HG03457 (cell line): ENCODE measurements around the gene LBX2.

ENCODE experiments used
- ATAC-seq: cut with Tn5 transposase; IDR thresholded peaks from one replicate; pipeline ENCODE4 v1.9.1; 2021; ENCODE audit warnings: moderate number of reproducible peaks; ENCODE audit not compliant: unreplicated experiment

LBX2 gene

DNA sequence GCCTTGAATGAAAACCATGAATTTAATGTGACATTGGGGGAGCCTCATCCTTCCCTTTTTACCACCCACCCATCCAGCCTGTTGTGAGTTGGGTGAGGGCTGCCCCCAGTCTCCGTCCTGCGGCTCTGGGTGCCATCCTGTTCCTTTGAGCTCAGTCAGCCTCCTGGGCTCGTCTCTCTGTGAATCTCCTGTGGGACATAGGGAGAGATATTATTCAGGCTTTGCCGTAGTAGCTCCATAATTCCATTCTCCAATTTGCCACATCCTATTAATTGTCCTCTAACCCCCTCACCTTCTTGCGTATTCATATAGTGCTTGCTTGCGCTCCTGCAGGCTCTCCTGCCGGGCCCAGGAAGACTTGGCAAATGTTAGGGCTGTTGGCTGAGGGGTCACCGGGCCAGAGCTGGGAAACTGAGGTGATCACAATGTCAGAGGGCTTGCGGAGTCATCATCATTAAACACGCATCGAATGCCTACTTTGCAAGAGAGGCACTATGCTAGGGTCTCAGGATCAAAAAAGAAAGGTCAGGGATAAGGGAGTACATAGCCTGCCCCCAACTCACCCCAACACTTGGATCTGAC, 27.3 kb upstream of the LBX2 start:
- no peak for ATAC-seq

DNA sequence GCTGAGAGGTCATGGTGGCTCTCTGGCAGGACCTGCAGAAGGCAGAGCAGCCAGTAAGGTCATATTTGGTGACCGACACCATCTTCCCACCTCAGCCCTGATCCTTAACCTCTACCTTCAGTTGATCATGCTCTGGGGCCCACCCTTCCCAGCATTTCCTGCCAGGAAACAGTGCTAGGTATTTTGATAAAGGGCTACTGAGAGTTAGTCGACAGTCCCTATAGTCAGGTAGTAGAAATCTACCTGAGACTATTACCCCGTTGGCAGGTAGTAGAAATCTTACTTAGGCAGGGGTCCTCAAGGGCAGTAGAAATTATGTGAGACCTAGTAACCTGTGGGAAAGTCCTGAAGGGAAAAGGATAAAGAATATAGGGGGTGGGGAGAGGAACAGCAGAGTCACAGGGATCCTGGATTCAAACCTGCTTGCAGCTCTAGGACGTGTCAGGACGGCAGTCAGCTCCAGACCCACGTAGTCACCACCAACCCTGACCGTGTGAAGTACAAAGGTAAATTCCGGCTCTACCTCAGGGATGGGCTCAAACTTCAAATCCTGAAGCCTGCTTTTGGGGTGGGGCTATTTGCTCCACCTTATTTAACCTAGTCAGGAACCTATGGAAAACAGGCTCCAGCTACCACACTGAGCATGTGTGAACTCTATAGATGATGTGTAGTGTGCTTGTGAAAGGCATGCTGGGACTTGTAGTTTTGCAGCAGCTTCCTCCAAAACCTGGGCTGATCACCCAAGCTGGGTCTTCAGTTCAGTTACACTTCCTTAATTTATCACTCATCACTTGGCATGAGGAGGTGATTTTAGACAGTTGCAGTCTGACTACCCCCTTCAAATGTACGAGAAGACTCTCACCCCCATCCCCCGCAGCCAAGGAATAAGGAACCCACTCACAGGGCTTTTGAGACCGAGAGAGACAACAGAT, 26.6 kb upstream of the LBX2 start, which contains the start of gene DQX1:
Gene DQX1, minus strand, starts transcription at position 515 of the 932 bp plus-strand sequence. Its CDS starts 502 bp downstream, at position 13.
- ATAC-seq: no peak

DNA sequence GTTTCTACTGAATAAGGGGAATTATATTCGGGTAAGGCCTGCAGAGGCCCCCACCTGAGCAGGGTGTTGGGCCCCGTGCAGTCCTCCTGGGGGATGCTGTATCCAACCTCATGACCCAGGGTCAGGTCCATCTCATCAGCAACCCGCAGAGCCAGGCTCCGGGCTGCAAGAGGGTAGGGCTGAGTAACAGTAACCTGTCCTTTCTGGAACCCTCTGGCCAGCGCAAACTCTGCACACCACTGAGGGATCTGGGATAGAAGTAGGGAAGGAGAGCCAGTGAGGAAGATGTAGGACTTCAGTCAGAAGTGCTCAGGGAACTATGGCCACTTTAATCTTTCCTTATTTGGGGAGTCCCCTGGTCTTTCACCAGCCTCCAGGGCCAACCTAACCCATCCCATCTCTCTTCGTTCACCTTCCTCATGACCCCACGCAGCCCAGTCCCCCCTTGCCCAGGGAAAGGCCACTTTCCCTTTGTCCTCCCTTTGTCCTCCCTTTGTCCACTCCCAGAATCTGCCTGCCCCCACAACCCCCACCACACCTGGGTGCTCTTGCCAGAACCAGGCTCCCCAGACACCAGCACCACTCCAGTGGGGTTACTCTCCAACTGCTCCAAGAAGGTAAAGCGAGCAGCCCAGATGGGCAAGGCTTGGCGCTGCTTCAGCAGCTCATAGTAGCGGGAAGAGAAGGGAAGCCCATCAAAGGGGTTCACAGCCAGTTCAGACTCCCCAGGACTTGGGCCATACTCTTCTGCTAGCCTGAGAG, 25.7 kb upstream of the LBX2 start:
- no peak for ATAC-seq

DNA sequence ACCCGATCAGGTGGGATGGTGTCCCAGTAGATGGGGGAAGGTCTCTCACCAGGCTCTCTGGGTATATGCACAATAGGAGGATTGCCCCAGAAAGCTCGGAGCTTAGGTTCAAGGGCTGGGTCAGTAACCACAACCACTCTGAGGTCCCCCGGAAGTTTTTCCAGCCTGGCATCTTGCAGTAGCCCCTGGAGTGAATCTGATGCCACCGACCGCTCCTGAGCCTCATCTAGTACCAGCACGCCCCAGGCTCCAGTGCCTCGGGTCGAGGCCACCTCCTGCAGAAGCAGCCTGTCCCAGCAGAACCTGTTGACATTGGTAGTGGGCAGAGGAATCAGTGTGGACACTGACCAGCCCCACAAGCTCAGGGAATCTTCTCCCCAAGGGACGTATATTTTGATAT, 24.6 kb upstream of the LBX2 start:
- no peak for ATAC-seq

DNA sequence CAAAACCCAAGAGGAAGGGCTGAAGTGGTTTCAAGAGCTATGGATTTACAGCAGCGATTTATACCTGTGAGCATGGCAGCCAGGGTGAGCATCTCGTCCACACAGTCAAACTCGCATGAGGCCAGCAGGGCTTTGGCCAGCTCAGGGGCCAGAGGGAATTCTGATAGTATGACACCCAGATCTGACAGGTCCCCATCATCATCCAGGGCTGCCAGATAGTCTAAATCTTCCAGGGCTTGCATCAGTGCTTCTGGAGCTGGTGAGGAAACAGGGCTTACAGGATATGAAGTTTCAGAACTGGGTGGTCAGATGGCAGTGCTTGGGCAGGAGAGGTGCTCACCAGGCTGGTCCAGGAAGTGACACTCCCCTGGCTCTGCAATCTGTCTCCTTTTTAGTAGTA, 23.1 kb upstream of the LBX2 start:
- no peak for ATAC-seq

DNA sequence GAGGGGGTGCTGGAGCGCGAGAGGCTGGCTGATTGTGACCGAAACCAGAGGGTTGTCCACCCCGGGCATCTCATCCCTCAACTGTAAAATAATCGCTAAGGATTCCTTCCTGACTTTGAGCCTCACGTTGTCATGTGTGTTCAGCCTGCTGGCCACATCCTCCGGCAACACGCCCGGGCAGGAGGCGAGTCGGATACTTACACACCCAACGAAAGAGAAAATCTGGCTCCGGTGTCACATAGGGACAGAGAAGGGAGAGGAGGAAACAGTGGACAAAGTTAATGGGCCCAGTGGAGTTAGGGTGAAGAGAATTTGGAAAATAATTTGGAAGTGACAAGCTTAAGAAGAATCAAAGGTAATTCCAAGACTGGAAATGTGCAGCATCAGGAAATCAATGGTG, 17.2 kb upstream of the LBX2 start:
- no peak for ATAC-seq

DNA sequence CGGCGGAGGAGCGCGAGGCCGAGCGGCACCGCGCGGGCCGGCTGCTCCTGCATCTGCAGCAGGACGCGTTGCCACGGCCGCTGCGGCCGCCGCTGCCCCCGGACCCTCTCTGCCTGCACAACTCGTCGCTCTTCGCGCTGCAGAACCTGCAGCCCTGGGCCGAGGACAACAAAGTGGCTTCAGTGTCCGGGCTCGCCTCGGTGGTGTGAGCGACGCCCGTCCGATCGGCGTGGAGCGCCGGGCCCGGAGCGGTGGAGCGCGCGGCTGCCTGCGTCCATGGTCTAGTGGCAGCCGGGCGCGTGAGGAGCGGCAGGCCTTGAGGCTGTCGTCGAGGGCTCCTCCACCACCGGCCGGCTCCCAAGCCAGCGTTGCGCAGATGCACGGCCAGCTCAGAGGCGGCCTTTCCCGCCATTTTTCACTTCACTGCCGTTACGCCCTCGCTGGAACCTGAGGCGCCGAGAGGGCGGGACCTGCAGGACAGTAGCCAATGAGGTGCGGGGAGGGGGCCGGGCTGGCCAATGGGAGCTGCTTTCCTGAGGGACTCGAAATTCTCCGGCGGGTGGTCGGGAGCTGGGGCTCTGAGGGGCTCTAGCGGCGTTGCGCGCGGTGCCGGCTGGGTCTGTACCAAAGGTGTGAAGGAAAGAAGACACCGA, 16.7 kb upstream of the LBX2 start:
- ATAC-seq: no peak

DNA sequence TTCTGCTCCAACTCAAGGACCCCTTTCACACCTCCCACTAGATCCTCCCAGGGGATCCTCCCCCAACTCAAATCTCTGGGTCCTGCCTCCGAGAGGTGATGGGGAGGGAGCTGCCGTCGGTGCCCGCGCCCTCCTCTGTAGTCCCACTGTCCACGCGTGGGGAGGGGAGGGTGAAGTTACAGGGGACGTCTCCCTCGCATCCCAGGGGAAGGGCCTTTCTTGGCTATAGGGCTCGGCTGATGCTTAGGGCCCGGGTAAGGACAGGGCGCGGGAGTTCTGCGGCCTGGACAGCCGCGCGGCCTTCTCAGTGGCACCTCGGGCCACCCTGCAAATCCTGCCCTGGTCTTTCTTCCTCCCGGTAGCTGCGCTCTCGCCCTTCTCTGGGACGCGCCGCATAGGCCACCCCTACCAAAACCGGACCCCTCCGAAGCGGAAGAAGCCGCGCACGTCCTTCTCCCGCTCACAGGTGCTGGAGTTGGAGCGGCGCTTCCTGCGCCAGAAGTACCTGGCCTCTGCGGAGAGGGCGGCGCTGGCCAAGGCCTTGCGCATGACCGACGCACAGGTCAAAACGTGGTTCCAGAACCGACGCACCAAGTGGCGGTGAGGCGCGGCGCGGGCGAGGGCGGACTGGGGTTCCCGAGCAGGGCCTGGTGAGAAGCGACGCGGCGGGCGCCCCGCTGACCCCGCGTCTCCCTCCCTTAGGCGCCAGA, 16.0 kb upstream of the LBX2 start:
- no peak for ATAC-seq

DNA sequence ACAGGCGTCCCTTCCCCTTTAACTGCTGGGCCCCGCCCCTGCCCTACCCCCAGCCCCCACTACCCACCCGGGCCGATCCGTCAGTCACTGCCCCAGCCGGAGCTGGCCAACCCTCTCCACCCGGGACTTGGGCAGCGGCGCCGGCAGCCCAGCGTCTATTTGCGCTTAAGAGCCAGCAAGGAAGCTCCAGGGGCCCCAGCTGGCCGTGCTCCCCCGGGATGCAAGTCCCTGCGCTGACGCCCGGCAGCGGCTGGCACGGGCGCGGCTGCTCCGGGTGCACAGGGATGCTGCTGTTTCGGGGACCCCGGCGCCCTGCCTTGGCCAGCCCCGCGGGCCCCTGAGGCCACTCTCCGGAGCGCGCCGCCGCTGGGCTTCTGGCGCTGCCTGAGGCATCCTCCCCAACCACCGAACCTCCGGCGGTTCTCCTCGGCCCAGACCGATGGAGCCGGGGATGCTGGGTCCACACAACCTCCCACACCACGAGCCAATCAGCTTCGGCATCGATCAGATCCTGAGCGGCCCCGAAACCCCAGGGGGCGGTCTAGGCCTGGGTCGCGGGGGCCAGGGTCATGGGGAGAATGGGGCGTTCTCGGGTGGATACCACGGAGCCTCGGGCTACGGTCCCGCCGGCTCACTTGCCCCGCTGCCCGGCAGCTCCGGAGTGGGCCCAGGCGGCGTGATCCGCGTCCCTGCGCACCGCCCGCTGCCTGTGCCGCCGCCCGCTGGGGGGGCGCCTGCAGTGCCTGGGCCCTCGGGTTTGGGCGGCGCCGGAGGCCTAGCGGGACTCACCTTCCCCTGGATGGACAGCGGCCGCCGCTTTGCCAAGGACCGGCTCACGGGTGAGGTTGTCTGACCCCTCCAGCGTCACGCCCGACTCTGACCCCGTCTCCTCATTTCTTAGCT, 15.2 kb upstream of the LBX2 start, which contains the start of gene TLX2:
Gene TLX2, plus strand, starts transcription at position 83 of the 903 bp plus-strand sequence. Its CDS starts 357 bp downstream, at position 440.
- no peak for ATAC-seq

DNA sequence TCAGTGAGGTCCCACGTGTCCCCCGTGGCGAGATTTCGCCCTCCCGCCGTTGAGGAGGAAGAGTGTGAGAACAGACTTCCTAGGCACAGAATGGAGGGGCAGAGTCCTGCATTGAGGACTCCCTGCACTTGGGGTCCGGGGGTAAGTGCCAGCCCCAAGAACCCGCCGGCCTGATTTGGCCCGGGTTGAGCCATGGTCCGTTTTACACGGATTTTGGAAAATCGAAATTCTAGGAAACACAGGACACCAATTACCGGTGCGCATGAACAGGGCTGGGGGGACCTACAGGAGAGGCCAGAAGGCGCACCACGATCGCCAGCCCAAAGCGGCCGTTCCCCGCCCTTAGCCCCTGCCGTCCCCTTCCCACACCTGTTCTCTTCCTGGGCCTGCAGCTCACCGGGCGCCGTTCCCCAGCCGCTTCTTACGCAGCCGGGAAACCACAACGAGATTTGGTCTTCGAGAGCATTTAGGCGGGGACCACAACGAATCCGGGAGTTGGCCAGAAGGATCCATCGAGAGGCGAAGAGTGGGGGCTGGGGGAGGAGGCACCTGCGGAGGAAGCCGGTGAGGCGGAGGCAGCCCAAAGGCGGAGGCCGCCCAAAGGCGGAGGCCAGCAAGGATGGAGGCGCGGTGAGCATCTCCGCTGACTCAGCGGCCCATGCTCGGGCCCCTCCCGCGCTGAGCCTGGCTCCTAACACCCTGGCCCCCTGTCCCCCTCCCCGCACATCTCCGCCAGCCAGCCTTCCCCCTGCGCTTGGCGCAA, 14.4 kb upstream of the LBX2 start:
- no peak for ATAC-seq

DNA sequence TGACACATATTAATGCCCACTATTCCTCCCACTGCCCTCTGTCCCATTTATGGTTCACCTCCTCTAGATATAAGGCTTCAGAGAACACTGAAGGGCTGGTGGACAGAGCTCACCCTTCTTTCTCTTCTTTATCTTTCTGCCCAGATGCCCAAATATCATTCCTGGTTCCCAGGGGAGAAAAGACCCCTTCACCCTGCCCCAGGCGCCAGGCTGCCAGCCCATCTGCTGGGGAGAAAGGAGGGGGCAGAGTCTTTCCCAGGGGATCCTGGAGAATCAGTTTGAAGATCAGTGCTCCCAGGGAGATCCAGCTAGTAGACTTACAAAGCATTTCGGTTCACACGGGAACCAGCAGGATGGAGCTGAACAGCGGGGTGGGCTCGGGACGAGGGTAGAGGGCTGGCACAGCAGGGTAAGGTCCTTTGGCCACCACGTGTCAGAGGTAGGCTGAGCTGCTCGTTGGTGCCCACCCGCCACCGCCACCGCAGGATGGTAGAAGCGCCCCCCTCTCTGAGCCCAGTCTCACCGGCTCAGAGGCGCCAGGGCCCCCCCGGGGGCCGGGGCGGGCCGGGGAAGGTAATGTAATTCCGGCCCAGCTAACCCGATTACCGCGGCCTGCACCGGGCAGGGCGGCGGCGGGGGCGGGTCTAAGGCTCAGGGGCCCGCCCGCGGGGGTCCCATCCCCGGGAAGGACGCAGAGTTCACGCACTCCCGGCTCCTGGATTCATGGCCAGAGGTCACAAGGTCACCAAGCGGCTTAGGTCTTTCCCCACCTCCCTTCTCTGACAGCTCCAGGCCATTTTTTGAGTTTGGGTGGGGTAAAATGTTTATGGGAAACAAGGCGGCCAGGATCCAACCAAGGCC, 13.6 kb upstream of the LBX2 start:
- ATAC-seq: no peak

DNA sequence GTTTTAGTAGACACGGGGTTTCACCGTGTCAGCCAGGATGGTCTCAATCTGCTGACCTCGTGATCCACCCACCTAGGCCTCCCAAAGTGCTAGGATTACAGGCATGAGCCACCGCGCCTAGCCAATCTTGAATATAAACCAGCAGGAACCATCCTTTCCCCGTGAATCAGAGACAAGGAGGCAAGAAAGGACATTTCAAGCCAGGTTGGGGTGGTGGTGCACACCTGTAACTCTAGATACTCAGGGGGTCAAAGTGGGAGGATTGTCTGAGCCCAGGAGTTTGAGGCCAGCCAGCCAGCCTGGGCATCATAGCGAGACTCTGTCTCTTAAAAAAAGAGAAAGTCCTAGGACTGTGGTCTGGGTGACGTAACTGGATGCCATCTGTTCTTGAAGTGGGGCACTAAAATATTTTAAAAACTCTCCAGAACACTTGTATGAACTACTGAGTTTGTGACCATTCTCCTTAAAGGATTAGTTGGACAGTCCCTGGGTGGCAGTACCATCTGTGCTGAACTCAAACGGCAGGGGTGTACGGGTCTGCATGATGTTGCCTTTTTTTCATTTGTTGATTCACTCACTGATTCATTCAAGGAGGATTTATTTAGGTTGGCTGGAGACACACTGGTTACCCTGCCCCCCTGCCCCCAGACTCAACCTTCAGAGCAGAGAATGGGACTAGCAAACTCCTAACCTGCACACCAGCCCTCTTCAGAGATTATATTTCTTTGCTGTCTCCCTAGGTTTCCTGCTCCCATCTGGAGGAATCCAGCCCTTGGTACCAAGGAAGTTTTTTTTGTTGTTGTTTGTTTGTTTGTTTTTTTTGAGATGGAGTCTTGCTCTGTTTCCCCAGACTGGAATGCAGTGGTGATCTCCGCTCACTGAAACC, 11.9 kb upstream of the LBX2 start:
- ATAC-seq: no peak

DNA sequence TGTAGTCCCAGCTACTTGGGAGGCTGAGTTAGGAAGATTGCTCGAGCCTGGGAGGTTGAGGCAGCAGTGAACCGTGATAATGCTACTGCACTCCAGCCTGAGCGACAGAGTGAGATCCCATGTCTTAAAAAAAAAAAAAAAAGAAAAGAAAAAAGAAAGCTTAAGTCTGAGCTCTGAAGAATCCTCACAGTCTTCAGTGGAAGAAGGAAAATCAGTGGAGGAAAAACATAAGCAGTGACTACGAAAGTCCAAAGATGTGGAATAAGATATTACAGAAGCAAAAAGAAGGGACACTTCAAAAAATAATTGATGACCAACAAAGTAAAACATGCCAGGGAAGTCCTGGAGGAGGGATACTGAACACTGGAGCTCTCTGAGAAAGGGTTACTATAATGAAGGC, 10.9 kb upstream of the LBX2 start:
- ATAC-seq: no peak

DNA sequence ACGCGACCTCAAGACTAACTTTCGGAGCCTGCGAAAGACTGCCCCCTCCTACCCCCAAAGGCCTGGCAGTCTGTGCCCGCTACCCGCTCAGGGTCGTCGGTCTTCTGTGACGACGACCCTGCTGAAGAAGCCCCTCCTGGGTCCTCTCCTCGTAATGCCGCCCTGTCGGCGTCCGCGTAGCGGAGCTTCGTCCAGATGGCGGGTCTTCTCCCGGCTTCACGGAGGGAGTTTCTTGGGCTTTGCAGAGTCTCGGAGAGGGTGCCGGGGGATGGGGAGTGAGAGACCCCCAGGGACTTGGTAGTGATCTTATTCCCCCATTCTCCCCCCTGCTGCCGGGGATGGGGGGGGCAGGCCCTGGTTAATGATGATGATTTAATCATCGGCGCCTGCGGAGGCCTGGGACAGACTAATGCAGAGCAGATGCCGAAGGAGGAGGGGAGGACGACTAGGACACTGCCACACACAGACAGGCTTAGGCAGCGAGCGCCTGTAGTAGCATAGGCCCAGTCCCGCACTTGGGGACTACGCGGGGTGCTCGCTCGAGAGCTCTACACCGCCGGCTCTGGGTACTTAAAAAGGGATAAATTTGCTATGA, 8.6 kb upstream of the LBX2 start:
- peak; percentile 3 for ATAC-seq

DNA sequence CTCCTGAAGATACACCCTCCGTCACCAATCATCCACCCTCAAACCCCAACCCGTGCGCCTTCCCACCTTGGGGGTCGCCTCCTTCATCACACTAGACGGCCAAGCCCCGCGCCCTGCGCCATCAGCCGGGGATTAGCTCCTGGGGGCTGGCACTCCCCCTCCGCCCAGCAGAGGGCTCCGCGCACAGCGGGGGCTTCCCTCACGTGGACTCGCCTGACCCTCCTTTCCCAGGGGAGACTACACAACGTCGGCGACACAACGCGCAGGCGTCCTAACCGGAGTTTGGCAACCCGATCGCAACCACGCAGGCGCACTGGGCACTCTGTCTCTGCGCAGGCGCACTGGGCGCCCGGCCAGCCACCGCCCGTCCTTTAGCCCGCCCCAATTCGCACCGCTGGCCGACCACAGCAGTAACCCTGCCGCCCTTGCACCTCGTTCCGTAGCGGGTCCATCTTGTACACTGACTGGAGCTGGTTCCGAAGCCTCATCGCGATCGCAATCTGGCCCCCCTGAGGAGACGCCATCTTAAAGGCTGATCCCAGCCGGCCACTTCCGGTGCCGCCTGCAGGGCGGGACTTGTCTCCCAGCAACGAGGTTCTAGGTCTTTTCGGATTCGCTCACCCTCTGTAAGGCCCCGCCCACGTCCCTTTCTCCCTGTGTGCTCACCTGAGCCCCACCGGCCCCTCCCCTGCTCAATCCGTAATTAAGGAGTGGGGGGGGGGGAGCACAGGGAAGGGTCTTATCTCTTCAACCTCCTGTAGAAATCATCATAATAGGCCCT, 7.9 kb upstream of the LBX2 start, which contains the start of gene PCGF1:
Gene PCGF1, minus strand, starts transcription at position 551 of the 781 bp plus-strand sequence. Its CDS starts 27 bp downstream, at position 524.
- ATAC-seq: peak; percentile 72
